A549 (cell line): ENCODE results near the gene TPRG1. TPM values are rescaled to one million over a fixed set of nuclear protein-coding genes. Genes with fewer than 3 reads are reported as not detected.

Experiments
- ATAC-seq, 2 experiments: fragments of 200-7000 bp in 1 of 2; fragments of >200 bp in 1 of 2; cut with Nextera tagmentation in 1 of 2; cut with Tn5 transposase in 1 of 2; 3 replicates each; pipeline versions ENCODE4 v1.8.0 to v1.9.1; 2018 to 2020; ENCODE audit warnings: mild to moderate bottlenecking in 1 of 2, moderate library complexity in 1 of 2
- CTCF ChIA-PET: fragments of 300-600 bp; sonication (Branson Sonifier 250); formaldehyde crosslinking; extraction: SDS; loops from one replicate; lab custom pipeline; 2021; ENCODE audit warnings: antibody characterized with exemption, inconsistent platforms; lab: Yijun Ruan, JAX
- POLR2A ChIA-PET: fragments of 350-600 bp; formaldehyde crosslinking; extraction: SDS; loops from one replicate; lab custom pipeline; 2021; ENCODE audit warnings: antibody characterized with exemption, inconsistent platforms; lab: Yijun Ruan, JAX
- DNase-seq, 2 experiments: peaks; one replicate each; pipeline versions ENCODE4 v3.0.0 to v3.0.0-alpha.2; 2011 to 2016; ENCODE audit warnings: low read depth in 1 of 2, low spot score in 1 of 2
- FAIRE-seq: peaks from 2 replicates; lab custom pipeline; 2011; peaks lifted over from hg19 to GRCh38; lab: Jason Lieb, UNC
- H3K27ac ChIP-seq, 2 experiments: fragments of >200 bp; sonication (Bioruptor Twin); formaldehyde crosslinking; 3 replicates each; pipeline ENCODE4 v1.5.1; 2016 to 2017
- H3K4me1 ChIP-seq: fragments of >200 bp; sonication (Bioruptor Twin); formaldehyde crosslinking; 3 replicates; pipeline ENCODE4 v1.6.1; 2016
- H3K4me2 ChIP-seq: fragments of >200 bp; sonication (Bioruptor Twin); formaldehyde crosslinking; 3 replicates; pipeline ENCODE4 v1.6.1; 2016
- H3K4me3 ChIP-seq: fragments of >200 bp; sonication (Bioruptor Twin); formaldehyde crosslinking; 3 replicates; pipeline ENCODE4 v1.5.1; 2016
- H3K9me3 ChIP-seq: fragments of >200 bp; sonication (Bioruptor Twin); formaldehyde crosslinking; 3 replicates; pipeline ENCODE4 v1.6.1; 2016
- BCL3 ChIP-seq: fragments of >200 bp; sonication (Bioruptor Twin); formaldehyde crosslinking; IDR thresholded peaks from 3 replicates; pipeline ENCODE4 v1.6.1; 2016
- CBX2 ChIP-seq: fragments of 200-600 bp; sonication (generic); IDR thresholded peaks from 2 replicates; pipeline ENCODE4 v1.6.1; 2016; ENCODE audit warnings: low read depth, mild to moderate bottlenecking, borderline replicate concordance
- CBX8 ChIP-seq: fragments of 200-600 bp; sonication (generic); IDR thresholded peaks from 2 replicates; pipeline ENCODE4 v1.6.1; 2016
- ESRRA ChIP-seq: fragments of 150-350 bp; IDR thresholded peaks from 2 replicates; pipeline ENCODE4 v1.6.1; 2014; ENCODE audit warnings: mild to moderate bottlenecking, low read length, borderline replicate concordance
- GATA3 ChIP-seq: IDR thresholded peaks from 2 replicates; pipeline ENCODE4 v1.6.1; 2012; ENCODE audit warnings: borderline replicate concordance
- HEYL ChIP-seq: fragments of 250-450 bp; sonication (Bioruptor Pico); IDR thresholded peaks from 2 replicates; pipeline ENCODE4 v1.8.0; 2021; ENCODE audit warnings: mild to moderate bottlenecking, moderate library complexity
- HOXB13 ChIP-seq: fragments of 250-450 bp; sonication (Bioruptor Pico); IDR thresholded peaks from 2 replicates; pipeline ENCODE4 v1.5.0; 2020; ENCODE audit warnings: low read depth, mild to moderate bottlenecking, moderate library complexity
- MYC ChIP-seq: IDR thresholded peaks from 2 replicates; pipeline ENCODE4 v1.6.1; 2012; ENCODE audit warnings: mild to moderate bottlenecking, inconsistent platforms, low read length, improper control_type of control experiment, borderline replicate concordance
- NFE2L2 ChIP-seq: fragments of 150-350 bp; conservative IDR thresholded peaks from 2 replicates; pipeline ENCODE4 v1.6.1; 2014; ENCODE audit warnings: low read length
- PBX3 ChIP-seq: IDR thresholded peaks from 2 replicates; pipeline ENCODE4 v1.6.1; 2012
- PHF8 ChIP-seq: fragments of 200-600 bp; sonication (generic); IDR thresholded peaks from 2 replicates; pipeline ENCODE4 v1.6.1; 2016; ENCODE audit warnings: low read depth, mild to moderate bottlenecking, antibody characterized with exemption, moderate library complexity, borderline replicate concordance
- POLR2A ChIP-seq: IDR thresholded peaks from 2 replicates; pipeline ENCODE4 v1.6.1; 2012; ENCODE audit warnings: mild to moderate bottlenecking, low read length
- REST ChIP-seq: fragments of 200-600 bp; sonication (generic); IDR thresholded peaks from 2 replicates; pipeline ENCODE4 v1.6.1; 2016; ENCODE audit warnings: antibody characterized with exemption, mild to moderate bottlenecking, moderate library complexity
- RFX5 ChIP-seq: fragments of 450-650 bp; IDR thresholded peaks from 2 replicates; pipeline ENCODE4 v1.7.1; 2014; ENCODE audit warnings: antibody characterized with exemption, mild to moderate bottlenecking, moderate library complexity
- RNF2 ChIP-seq: fragments of 200-600 bp; sonication (generic); IDR thresholded peaks from 2 replicates; pipeline ENCODE4 v1.6.1; 2016; ENCODE audit warnings: low read depth, mild to moderate bottlenecking, antibody characterized with exemption, moderate library complexity, borderline replicate concordance
- SREBF2 ChIP-seq: fragments of 450-650 bp; IDR thresholded peaks from 2 replicates; pipeline ENCODE4 v1.6.1; 2014; ENCODE audit warnings: mild to moderate bottlenecking, moderate library complexity
- USF2 ChIP-seq: fragments of 450-650 bp; IDR thresholded peaks from 2 replicates; pipeline ENCODE4 v1.6.1; 2014; ENCODE audit warnings: antibody characterized with exemption
- ZNF302 ChIP-seq: fragments of 250-450 bp; sonication (Bioruptor Pico); IDR thresholded peaks from 2 replicates; pipeline ENCODE4 v1.9.0; 2021; ENCODE audit warnings: inconsistent platforms, mild to moderate bottlenecking, moderate library complexity
- WGBS: methylation state at CpG from one replicate; pipeline ENCODE4 v1.1.6; 2017; ENCODE audit errors: missing lambda C conversion rate; 5-methylcytosine and 5-hydroxymethylcytosine counted together
- polyA plus RNA-seq, 4 experiments: library from polyadenylated mRNA; depleted of rRNA in 3 of 4; stranded (reverse); fragments of >200 nt; fragmentation: RNase III in 1 of 4; extraction: RNeasy Plus Mini Kit Qiagen cat#74134 plus additional on column Dnase treatment in 1 of 4; gene quantifications; 2 replicates in 3 of 4; 3 replicates in 1 of 4; pipeline ENCODE4 v1.2.3, GENCODE V29; 2011 to 2017

Gene TPRG1
- polyA plus RNA-seq, 2 of the 4 experiments (the other 2 are of a cell fraction), result 0.21 to 1.1 TPM

- Histone ChIP-seq H3K4me1 (peaks cover 8% of the 10 kb centered on the region), H3K9me3 (no peaks in the 10 kb centered on the region), H3K4me3 (no peak overlapping the region), H3K4me2 (no peak overlapping the region), H3K27ac (no peak overlapping the region)
- CTCF ChIA-PET, result interaction anchor here (0.7 kb wide), 1 partner anchor 9 kb away, joined by 3 read pairs; no protein-coding TSS in a partner anchor
- 78% methylated on average over 7 of the region's 7 CpGs for WGBS
- no peak for FAIRE-seq
- no peak for DNase-seq
- POLR2A ChIA-PET, result no interaction called here
- ATAC-seq, result no peak
- no peak for TF ChIP-seq SREBF2
- TF ChIP-seq CBX8, result no peak
- TF ChIP-seq MYC, result no peak
- no peak for TF ChIP-seq CBX2
- TF ChIP-seq ZNF302, result no peak
- TF ChIP-seq USF2, result no peak
- TF ChIP-seq POLR2A, result no peak
- no peak for TF ChIP-seq RNF2
- no peak for TF ChIP-seq HOXB13 (CRISPR knock-in tag)
- no peak for TF ChIP-seq RFX5
- TF ChIP-seq HEYL (CRISPR knock-in tag), result no peak
- TF ChIP-seq REST, result no peak
- no peak for TF ChIP-seq NFE2L2
- no peak for TF ChIP-seq BCL3
- no peak for TF ChIP-seq PBX3
Measured at GRCh38 chr3:189288348-189289235, 116.8 kb downstream of the TPRG1 start.

GRCh38 chr3:189289251-189289650, 117.5 kb downstream of the TPRG1 start:
- ChIA-PET CTCF (no interaction called here), POLR2A (no interaction called here)
- Histone ChIP-seq H3K4me2 (no peak overlapping the region), H3K4me1 (peaks cover 9% of the 10 kb centered on the region), H3K4me3 (no peak overlapping the region), H3K9me3 (no peaks in the 10 kb centered on the region), H3K27ac (no peak overlapping the region)
- TF ChIP-seq GATA3 (no peak), PHF8 (no peak), ESRRA (no peak)
- FAIRE-seq, result no peak
- no peak for ATAC-seq
- 84% methylated on average over 2 of the region's 2 CpGs for WGBS
- DNase-seq, result no peak
